GM20431 (cell line): ENCODE measurements around the gene CPLANE1.

Source experiments
- in situ Hi-C: fragments of 300-500 bp; cut with MseI, MboI; formaldehyde crosslinking; loops from one replicate; pipeline ENCODE4 v1.15.0; 2020; ENCODE audit warnings: low sequenced_read_pairs; ENCODE audit not compliant: unreplicated experiment

CPLANE1 gene

DNA sequence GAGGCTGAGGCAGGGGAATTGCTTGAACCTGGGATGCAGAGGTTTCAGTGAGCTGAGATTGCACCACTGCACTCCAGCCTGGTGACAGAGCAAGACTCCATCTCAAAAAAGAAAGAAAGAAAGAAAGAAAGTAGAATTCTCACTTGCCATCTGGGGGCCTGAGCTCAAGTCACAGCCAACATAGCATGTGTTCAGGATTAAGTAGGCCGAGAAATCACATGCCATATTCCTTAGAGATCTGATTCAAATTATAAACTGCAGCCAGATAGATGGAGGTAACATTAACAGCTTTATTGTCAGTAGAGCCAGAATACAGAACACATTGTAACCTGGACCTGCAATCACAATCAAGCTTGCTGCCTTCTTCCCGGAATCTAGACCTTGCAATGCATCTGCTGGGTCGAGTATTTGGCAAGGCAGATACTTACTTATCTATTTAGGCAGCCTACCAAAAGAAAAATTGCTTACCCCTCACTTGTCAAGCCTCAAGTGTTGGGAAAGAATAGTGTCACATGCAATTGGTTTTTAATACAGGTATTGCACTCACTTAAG, 173.7 kb downstream of the CPLANE1 start:
- in situ Hi-C loops, result no loop called here

DNA sequence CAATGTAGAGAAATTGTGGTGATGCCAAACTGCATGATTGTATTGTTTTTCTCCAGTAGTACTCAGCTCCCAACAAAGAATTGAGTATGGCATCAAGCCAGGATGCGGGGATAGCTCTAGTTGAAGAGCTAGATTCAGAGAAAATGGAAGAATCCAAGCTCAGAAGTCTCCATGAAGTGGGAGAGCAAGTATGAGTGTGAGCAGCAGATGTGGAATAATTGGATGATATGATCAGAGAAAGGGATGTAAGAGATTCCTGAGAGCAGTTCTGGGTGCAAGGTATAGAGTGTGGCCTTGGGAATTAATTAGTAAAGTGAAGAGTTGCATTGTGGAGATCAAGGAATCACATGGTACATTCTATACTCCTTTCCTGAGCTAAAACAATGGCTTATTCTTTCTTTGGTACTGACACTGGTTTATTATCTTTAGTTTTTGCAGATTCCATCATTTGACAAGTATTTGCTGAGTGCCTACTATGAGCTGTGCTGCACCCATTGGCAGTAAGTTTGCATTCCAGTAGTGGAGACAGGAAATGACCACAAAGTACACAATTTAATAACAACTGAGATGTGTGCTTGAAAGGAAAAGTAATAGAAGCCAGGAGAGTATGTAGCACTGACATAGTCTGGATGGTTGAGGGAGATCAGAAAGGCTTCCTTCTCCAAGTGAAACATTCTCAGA, 177.1 kb downstream of the CPLANE1 start:
- in situ Hi-C loops, result no loop called here

DNA sequence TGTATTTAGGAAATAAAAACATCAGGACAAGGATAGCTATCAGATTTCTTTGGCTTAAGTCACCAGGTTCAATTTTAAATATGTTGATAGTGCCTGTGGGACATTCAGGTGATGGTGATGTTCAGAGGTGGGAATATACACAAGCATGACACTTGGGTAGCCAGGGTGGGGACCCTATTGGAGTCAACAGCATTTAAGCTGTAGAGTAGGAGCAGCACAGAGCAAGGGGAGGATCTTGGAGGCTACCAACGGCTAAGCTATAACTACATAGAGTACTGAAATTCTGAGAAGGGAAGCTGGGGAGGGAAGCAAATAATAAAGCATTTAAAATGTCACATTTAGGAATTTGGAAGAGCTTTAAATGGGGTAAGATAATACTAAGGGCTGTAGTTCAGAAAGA, 177.7 kb downstream of the CPLANE1 start:
- in situ Hi-C loops, result no loop called here

DNA sequence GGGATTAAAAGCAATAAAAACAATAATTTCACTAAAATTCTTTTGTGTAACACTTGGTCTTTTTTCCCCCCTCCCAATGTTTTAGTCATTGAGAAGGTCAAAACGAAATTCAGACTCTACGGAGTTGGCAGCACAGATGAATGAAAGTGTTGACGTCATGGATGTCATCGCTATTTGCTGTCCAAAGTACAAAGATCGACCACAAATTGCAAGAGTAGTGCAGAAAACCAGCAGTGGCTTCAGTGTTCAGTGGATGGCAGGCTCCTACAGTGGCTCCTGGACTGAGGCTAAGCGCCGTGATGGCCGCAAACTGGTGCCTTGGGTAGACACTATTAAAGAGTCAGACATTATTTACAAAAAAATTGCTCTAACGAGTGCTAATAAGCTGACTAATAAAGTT, 184.7 kb downstream of the CPLANE1 start:
- in situ Hi-C loops, result no loop called here

DNA sequence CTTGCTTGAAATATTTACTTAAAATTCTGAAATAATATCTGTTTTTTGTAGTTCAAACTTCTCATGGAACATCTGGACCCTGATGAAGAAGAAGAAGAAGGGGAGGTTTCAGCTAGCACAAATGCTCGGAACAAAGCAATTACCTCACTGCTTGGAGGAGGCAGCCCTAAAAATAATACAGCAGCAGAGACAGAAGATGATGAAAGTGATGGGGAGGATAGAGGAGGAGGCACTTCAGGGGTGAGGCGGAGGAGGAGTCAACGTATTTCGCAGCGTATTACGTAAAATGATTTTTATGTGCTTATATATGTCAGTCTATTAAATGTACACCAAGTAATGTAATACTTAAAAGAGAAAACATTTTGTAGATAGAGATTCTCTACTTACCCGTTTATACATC, 185.4 kb downstream of the CPLANE1 start:
- in situ Hi-C loops, result no loop called here

DNA sequence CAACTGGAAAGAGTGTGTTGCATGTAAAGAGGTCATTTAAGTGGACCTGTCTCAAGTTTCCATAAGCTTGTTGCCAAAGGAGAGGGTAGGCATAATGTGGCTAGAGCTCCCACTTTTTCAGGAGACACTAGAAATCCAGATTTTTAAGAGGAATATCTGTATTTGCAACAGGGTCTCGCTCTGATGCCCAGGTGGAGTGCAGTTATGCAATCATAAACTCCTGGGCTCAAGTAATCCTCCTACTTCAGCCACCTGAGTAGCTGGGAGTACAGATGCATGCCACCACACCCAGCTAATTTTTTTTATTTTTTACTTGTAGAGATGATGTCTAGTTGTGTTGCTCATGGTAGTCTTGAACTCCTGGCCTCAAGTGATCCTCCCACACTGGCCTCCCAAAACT, 189.1 kb downstream of the CPLANE1 start:
- in situ Hi-C loops, result no loop called here

DNA sequence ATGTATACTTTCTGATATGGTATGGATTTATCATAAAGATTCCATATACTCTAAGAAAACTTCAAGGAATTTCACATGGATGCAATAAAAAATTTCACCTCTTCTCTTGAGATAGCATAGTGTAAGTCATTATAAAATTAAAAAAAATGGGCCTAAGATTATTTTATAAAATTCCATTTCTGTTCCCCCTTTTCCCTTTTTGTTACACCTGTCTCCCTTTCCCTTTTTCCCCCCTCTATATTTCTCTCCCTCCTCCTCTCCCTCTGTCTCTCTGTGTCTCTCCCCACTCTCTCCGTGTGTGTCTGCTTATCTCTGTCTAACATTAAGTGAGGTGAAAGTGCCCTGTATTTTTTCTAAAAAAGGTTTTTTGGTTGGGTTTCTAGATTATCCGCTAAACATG, 192.4 kb downstream of the CPLANE1 start:
- in situ Hi-C loops, result no loop called here
